ENCODE data around the gene MED13L.

The MED13L gene

GRCh38 chr12:116092776-116093175 lies 184.7 kb downstream of the MED13L start:
- Histone ChIP-seq H3K9me3 (no peaks in the 10 kb centered on the region), H3K4me3 (no peak overlapping the region), H3K27ac (no peak overlapping the region), H3K27me3 (no peaks in the 10 kb centered on the region), H3K36me3 (peaks cover 0 to 5% (median 0%) of the 10 kb centered on the region in 3 donors), H3K4me1 (peaks cover 0 to 9% (median 0%) of the 10 kb centered on the region in 4 donors)
- TF ChIP-seq, protein P1, sequence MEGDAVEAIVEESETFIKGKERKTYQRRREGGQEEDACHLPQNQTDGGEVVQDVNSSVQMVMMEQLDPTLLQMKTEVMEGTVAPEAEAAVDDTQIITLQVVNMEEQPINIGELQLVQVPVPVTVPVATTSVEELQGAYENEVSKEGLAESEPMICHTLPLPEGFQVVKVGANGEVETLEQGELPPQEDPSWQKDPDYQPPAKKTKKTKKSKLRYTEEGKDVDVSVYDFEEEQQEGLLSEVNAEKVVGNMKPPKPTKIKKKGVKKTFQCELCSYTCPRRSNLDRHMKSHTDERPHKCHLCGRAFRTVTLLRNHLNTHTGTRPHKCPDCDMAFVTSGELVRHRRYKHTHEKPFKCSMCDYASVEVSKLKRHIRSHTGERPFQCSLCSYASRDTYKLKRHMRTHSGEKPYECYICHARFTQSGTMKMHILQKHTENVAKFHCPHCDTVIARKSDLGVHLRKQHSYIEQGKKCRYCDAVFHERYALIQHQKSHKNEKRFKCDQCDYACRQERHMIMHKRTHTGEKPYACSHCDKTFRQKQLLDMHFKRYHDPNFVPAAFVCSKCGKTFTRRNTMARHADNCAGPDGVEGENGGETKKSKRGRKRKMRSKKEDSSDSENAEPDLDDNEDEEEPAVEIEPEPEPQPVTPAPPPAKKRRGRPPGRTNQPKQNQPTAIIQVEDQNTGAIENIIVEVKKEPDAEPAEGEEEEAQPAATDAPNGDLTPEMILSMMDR (IDR thresholded peaks at IDR 0.05) = no peak
- intact Hi-C loops (cut with DNase I; ENCODE audit: low total_unique reads) = no loop called here
- DNase-seq = no peak

DNA sequence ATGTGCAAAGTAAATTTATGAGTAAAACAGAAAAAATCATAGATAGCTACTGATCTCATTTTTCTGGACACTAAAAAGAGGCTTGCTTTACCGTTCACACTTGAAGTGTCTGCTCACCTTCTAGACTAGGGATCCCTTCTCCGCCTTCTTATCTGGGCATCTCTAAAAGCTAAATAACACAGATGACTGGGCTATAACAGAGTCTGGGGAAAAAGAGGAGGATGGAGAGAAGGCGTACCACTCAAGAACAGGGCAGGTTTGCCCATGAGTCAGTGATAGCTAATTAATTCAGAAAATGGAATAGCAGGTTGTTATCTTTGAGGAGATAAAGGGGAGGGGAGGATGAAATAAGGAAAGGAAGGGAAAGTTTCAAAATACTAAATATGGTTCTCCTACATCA lies 185.3 kb downstream of the MED13L start:
- peaks cover 0 to 5% (median 0%) of the 10 kb centered on the region in 3 donors for H3K36me3 ChIP-seq
- intact Hi-C loops (cut with DNase I; ENCODE audit: low total_unique reads) = no loop called here
- H3K27me3 ChIP-seq = no peaks in the 10 kb centered on the region
- H3K27ac ChIP-seq = no peak overlapping the region
- no peak overlapping the region for H3K4me3 ChIP-seq
- H3K4me1 ChIP-seq = peaks cover 0 to 7% (median 0%) of the 10 kb centered on the region in 4 donors
- TF ChIP-seq, protein P1 (IDR thresholded peaks at IDR 0.05) = no peak
- no peak for DNase-seq
- no peaks in the 10 kb centered on the region for H3K9me3 ChIP-seq

GRCh38 chr12:116091579-116091978 lies 185.9 kb downstream of the MED13L start:
- Histone ChIP-seq H3K36me3 (peaks cover 0 to 5% (median 0%) of the 10 kb centered on the region in 3 donors), H3K27ac (no peak overlapping the region), H3K4me1 (peaks cover 0 to 5% (median 0%) of the 10 kb centered on the region in 4 donors), H3K27me3 (no peaks in the 10 kb centered on the region), H3K4me3 (no peak overlapping the region), H3K9me3 (no peaks in the 10 kb centered on the region)
- intact Hi-C loops (cut with DNase I; ENCODE audit: low total_unique reads) = no loop called here
- TF ChIP-seq, protein P1 (IDR thresholded peaks at IDR 0.05) = no peak
- no peak for DNase-seq

GRCh38 chr12:116090516-116090915 lies 187.0 kb downstream of the MED13L start:
- no peak for DNase-seq
- no peak overlapping the region for H3K4me3 ChIP-seq
- TF ChIP-seq, protein P1 (IDR thresholded peaks at IDR 0.05) = no peak
- peaks cover 0 to 5% (median 0%) of the 10 kb centered on the region in 4 donors for H3K4me1 ChIP-seq
- H3K27me3 ChIP-seq = no peaks in the 10 kb centered on the region
- no peaks in the 10 kb centered on the region for H3K9me3 ChIP-seq
- intact Hi-C loops (cut with DNase I; ENCODE audit: low total_unique reads) = no loop called here
- H3K36me3 ChIP-seq = peaks cover 0 to under 1% (median 0%) of the 10 kb centered on the region in 3 donors
- no peak overlapping the region for H3K27ac ChIP-seq

- TF ChIP-seq, protein P1 (IDR thresholded peaks at IDR 0.05) = no peak
- intact Hi-C loops (cut with DNase I; ENCODE audit: low total_unique reads) = no loop called here
- no peaks in the 10 kb centered on the region for H3K36me3 ChIP-seq
- H3K27ac ChIP-seq = no peak overlapping the region
- no peaks in the 10 kb centered on the region for H3K9me3 ChIP-seq
- no peak overlapping the region for H3K4me3 ChIP-seq
- H3K27me3 ChIP-seq = no peaks in the 10 kb centered on the region
- no peak for DNase-seq
- peaks cover 0 to 5% (median 0%) of the 10 kb centered on the region in 4 donors for H3K4me1 ChIP-seq
Measured at GRCh38 chr12:116089080-116089479, 188.4 kb downstream of the MED13L start.

DNA sequence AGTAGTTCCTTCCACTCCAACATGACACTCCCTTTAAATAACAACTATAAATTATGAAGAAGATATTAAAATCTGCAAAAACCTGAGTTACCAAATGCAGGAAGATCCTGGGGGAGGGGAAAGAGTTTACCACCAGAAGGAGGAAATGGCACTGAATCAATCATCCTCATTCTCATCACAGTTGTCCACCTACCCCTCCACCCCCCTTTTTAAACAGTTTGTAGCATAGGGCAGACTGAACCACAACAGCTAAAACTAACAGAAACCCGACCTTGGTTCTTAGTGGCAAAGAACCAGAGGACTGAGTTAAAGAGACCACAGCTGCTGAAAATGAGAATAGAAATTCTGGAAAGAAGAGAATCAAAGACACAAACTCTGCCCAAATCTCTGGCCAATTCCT lies 189.5 kb downstream of the MED13L start:
- Histone ChIP-seq H3K4me3 (no peak overlapping the region), H3K36me3 (no peaks in the 10 kb centered on the region), H3K4me1 (peaks cover 0 to 5% (median 0%) of the 10 kb centered on the region in 4 donors), H3K27me3 (no peaks in the 10 kb centered on the region), H3K27ac (no peak overlapping the region), H3K9me3 (no peaks in the 10 kb centered on the region)
- TF ChIP-seq, protein P1 (IDR thresholded peaks at IDR 0.05) = no peak
- no peak for DNase-seq
- intact Hi-C loops (cut with DNase I; ENCODE audit: low total_unique reads) = no loop called here

Measured in tibial artery (tissue), 4 donors.